Hematopoietic multipotent progenitor cell (in vitro differentiated cells): ENCODE results near the gene CCDC9B. TPM values are rescaled to one million over a fixed set of nuclear protein-coding genes. Genes with fewer than 3 reads are reported as not detected.

Experiments used
- DNase-seq, 3 donors: peaks; one replicate each; pipeline ENCODE4 v3.0.0-alpha.2; 2011 to 2015; ENCODE audit warnings: low read depth in 2 of 3, low spot score in 2 of 3
- total RNA-seq: library from RNA; depleted of rRNA; stranded (reverse); fragments of >200 nt; gene quantifications from one replicate; pipeline ENCODE4 v1.2.3, GENCODE V29; 2012

Gene CCDC9B
- total RNA-seq, 1 donor: 4.6 TPM

DNA sequence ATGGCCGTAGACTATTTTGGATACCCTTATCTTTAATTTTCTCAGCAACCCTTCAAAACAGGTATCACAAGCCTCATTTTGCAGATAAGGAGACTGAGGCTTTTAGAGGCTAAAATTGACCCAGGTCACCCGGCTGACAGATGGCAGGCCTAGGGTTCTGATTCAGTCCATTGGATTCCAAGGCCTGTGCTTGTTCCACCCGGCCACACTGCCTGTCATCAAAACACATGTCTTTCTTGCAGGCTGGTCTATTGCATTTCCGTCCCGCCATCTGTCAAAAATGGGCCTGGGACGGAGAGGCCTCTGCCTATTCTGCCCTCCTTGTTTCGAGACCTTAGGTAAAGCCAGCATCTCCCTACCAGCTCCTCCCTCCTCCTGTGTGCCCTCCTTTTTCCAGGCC is 9.1 kb downstream of the CCDC9B start:
- DNase-seq: no peak

DNA sequence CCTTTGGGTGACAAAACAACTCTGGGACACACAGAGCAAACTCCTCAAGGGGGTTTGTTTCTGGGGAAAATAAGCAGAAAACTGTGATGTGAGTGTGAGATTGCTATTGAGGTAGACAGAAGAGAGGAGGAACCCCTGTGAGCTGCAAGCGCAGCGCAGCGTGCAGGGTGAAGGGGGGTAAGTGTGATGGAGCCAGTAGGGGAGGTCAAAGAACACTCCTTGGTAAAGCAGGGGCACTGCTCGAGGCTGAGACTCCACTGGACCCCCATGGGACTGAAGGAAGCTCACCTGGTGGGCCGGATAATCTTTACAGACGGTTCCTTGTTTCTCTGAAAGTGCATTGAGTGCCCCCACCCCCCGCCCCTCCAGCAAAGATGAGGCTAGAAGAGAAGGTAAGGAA is 9.7 kb downstream of the CCDC9B start:
- DNase-seq: no peak

DNA sequence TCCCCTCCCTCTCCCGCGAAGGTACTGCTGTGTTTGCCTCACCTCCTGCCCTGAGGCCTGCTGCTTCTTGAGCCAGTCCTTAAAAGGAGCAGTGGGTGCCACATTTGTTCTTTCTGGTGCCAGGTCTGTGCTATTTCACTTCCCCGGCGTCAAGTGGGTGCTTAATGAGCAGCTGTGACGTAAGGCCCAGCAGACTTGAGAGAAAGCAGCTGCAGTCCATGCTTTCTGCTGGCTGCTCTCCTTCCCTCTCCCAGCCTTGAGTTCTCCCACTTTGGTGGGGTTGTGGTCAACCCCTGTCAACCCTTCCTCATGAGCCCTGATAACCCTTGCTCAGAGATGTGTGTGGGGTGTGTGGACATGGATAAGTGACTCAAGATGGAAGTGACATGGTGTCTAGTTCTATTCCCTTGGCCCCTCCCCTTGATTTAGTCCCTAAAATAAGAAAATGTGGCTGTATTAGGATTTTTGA is 10.3 kb downstream of the CCDC9B start:
- DNase-seq: peak in 1 of 3 donors; percentile 42

DNA sequence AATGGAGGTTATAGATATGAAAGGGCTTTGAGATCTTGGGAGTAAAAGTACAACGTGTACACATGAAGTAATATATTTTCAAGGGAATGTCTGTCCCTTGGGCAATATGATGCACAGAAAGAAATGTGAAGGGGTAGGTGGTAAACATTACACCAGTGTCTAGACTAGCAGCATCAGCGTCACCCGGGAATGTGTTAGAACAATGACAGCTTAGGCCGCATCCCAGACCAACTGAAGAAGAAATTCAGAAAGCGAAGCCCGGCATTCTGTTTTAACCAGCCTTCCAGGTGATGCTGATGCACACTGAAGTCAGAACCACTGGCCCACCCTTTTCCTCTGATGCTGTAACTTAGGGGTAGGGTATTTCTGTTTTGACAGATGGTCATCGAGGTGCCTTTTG is 10.9 kb downstream of the CCDC9B start:
- no peak for DNase-seq

DNA sequence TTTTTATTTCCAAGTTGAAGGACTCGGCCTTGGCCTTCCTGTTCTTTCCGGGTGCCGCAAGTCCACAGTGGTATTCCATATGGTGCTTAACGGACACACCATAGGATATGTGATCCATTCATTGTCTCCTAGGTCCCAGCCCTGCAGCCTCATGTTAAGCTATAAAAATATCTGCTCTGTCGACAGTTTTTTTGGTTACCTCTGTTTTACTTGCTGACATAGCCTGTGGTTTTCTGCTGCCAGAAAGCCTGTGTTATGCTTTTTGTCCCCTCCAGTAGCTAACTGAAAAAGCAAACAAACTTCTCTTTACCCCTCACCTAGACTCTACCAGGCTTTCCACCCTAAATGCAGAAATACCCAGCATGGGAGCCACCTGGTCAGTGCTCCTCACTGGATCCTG is 12.0 kb downstream of the CCDC9B start:
- DNase-seq: no peak

DNA sequence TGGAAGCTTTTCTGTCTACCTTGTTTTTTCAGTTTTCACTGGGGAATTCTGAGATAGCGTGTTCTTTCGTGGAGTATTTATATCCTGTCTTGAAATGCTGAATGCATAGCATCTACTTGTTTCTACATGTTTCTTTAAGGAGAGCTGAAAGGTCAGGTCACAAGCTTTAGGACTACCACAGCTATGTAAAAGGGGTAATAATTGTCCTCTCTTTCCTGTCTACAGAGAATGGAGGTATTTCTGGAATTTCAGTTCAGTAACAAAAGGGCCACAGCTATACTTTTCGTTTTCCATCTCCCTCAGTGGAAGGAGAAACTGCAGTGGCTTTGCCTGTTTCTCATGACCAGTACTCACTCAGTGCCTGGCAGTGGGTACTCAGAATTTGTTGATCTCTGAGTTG is 12.6 kb downstream of the CCDC9B start:
- DNase-seq: no peak

DNA sequence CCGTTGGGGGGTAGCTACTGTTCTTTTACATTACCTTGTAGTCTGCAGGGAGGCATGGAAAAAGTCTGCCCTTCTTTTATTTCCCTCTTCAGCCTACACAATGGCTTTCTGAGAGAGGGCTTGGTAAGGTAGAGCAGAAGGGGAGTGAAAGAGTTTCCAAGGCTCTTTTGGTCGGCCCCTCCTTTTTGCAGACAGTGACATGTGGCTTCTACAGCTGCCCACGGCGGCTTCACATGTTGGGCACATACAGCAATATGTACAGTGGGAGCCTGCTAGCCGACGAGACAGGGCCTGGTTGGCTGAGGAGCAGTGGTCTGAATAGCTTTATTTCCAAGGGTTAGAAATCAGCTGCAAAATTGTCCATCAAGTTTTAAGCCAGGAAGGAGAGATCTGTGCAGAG is 13.3 kb downstream of the CCDC9B start:
- DNase-seq: no peak

DNA sequence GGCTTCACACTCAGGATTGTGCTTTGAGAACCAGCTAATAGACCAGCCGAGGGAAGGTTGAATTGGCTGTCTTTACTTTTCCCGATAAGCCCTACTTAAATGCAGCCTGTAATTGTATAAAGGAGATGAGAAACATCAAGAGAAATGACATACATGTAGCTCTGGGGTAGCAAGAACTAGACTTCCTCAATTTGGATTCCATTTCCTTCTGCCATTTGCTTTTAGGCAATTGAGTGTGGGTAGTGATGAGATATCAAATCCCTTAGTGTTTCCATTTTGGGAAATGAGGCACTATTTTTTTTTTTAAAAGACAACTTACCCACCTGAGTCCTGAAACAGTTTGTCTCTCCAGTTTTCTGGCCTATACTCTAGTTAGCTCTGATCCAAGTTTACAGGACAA is 15.0 kb downstream of the CCDC9B start:
- DNase-seq: no peak

DNA sequence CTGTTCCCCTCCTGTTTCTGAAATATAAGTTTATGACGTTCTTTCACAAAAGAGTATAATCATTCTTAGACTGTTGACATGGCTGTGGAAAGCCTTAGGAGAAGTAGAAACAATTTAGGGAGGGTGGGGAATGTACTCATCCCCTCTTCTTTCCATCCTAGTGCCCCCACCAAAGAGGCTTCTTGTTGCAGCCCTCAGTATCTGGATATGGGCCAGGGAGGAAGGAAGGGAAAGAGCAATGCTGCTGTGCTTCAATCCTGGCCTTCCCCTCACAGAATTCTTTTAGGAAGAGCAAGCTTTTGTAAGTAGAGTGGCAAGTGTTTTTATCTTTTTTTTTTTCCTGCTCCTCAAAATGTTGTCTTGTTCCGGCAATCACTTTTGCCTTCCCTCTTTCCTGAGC is 15.6 kb downstream of the CCDC9B start:
- DNase-seq: no peak

DNA sequence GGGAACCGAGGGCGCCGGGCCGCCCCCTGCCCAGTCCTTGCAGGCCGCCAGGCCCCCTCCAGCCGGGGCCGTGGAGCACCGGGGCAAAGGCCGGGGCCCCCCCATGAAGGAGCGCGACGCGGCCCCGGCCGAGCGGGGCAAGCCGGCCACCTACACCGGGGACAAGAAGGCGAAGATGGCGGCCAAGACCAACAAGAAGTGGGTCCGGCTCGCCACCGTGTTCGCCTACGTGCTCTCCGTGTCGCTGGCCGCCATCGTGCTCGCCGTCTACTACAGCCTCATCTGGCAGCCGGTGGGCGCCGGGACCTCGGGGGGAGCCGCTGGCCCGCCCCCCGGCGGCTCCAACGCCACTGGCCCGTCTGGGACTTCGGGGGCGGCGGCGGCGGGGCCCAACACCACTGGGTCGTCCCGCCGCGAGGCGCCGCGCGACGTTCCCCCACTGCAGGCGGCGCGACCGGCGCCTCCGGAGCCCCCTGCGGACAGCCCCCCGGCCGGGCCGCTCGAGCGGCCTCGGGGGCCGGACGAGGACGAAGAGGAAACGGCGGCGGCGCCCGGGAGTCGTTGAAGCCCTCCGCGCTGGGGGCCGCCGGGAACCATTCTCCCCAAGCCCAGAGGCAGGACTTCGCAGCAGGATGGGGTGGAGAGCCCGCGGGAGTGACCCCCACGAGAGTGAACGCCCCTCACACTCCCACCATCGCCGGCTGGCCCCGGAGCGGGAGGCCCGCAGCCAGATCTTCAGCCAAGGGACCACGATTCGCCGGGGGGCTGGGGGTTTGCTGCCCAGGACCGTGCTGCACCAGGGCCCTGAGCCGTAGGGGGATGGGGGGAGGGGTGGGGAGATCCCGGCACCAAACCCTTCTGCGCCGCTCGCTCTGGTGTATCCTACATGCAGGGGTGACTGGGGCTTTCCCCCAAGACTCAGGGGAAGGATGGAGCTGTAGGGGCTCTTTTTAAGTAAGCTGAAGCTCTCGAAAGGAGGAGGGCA is 16.5 kb downstream of the CCDC9B start:
- no peak for DNase-seq

DNA sequence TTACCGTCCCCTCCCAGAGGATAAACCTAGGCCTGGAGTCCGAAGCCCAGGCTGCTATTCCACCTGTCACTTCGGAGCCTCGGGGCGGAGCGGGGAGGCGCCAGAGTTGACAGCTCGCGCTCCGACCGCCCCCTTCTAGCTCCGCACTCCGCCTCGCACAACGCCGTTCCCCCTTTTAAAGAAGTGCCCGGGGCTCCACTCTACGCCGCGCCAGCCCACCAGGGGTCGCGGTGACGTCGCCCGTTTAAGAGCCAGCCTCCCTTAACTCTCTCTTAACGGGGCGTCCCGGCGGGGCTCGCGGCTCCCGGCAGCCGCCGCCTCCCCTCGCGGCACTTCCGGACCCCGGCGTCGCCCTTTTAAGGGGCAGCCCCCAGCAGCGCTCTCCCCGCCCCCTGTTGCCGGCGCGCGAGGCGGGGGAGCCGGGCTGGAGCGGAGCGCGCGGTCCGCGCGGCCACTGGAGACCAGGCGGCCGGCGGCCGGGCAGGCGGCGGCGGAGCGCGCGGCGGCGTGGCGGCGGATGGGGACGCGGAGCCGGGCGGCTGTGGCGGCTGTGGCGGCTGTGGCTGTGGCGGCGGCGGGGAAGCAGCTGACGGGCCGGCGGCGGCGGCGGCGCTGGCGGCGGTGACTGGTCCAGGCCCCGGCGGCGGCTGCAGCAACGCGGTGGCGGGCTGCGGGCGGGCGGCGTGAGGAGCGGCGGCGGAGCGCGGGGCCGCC is 17.3 kb downstream of the CCDC9B start, which contains the start of gene INAFM2:
Gene INAFM2, plus strand, starts transcription at position 454 of the 714 bp plus-strand sequence. CDS start 364 bp downstream, outside the sequence.
- peak; percentile 81 to 98 (median 96) for DNase-seq

DNA sequence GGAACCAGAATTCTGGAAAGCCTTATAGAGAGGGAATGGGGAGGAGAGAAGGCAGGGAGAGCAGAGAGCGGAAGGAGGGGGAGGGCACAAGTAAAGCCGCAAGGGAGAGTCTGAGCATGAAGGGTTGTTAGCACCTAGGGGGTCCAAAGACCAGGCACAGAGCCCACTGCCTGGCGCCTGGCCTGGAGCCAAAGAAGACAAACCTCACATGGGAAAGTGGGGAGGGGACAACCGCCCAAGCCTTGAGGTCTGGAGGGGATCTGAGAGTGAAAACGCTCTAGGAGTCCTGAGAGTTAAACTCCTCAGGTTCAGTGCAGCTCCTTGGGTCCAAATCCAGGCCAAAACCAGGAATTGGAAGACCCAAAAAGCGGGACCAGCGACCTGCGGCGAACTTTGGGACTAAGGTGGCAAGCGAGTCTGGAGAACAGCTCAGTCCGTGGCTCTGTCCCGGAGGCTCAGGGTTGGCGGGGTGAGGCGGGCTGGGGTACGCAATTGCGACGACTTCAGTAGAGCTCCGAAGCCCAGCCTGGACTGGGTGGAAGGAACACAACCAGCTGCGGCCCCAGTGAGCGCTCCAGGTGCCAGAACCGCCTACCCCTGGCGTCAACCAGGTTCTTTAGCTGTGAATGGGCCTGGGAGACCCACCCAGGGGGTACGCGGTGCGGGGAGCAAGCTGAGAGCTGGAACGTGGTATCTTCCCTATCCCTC is 18.1 kb downstream of the CCDC9B start:
- no peak for DNase-seq

DNA sequence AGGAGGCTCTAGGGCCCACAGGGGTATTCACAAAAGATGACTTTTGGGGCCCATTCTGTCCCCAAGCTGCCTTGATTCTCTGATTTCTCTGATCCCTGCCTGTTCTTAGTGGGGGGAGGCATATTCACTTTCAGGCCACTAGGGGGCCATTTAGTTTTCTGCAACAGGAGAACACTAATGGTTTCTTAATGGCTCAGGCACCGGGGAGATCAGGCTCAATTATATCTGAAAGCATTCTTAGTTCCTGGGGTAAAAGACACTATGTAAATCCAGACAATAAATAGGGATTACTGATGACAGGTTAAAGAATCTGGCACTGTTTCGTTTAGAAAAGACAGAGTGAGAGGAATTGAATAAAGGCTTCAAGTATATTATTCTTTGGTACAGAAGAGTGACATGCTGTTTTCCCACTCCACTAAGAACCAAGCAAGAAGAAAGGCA is 19.8 kb downstream of the CCDC9B start:
- peak in 1 of 3 donors; percentile 82 for DNase-seq

DNA sequence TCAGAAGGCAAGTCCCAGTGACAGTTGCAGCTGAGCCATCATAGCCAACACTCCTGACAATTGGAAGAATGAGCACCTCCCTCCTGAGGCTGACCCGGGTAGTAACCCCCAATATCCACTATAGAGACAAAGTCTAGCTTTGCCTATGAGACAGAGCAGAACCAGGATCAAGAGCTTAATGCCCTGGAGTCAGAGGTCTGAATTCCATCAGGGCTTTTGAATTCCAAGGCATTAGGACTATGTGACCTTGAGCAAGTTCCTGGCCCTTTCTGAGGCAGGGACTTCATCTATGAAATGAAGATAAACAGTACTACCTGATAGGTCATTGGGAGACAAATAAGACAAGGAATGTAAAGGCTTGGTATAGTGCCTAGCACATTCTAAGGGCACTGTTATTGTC is 20.3 kb downstream of the CCDC9B start:
- no peak for DNase-seq

DNA sequence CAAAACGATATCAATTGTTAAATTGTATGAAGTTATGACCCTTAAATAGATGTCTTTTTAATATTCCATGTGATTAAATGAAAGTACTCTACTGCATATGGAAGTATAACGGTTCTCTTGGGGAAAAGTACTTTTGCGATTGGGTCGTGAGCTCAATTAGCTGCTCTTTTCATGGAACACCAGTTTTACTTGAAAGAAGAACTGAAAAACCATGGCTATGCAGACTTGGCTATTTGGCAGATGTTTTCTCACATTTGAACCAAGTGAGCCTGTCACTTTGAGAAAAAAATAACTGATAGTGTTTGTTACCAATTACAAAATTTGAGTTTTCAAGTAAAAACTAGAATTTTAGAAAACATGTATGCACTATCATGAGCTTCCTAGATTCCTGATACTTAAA is 23.2 kb downstream of the CCDC9B start:
- no peak for DNase-seq

DNA sequence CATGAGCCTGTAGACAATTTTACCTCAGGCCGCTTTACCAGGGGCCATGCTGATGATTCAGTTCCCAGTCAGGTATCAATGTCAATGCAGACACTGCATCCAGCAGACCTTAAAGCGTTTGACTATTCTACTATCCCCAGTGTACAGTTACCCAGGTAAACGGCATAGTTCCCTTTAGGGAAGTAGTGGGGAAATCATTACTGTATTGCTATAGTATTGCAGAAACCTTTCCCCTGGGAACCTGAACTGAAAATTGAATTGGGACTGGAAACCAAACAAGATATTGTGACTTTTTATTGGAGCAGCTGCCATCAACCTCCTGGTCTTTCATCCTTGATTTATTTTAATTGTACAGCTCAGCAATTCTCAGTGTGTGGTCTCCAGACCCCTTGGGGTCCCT is 23.8 kb downstream of the CCDC9B start:
- no peak for DNase-seq

DNA sequence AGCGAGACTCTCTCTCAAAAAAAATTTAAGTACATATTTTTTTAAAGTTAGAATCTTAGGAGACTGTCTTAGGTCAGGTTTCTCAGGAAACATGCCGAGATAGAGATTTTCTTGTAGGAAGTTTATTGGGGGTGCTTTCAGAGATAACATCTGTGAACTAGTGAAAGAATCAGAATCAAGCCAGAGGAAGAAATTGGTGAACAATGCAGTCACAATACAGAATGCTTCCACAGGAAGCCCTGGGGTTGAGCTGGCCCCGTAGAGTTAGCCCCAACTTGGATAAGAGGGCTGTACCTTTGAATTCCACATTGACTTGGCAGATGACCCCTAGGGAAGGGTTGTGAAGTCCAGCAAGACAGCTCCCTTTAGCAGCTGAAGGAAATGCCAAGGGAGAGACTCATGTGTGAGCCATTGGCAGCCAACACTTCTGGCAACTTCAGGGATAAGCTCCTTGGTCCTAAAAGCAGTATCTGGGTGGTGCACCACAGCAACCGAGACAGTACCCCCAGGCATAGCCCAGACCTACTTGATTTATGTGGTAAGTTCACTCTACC is 25.9 kb downstream of the CCDC9B start:
- no peak for DNase-seq

DNA sequence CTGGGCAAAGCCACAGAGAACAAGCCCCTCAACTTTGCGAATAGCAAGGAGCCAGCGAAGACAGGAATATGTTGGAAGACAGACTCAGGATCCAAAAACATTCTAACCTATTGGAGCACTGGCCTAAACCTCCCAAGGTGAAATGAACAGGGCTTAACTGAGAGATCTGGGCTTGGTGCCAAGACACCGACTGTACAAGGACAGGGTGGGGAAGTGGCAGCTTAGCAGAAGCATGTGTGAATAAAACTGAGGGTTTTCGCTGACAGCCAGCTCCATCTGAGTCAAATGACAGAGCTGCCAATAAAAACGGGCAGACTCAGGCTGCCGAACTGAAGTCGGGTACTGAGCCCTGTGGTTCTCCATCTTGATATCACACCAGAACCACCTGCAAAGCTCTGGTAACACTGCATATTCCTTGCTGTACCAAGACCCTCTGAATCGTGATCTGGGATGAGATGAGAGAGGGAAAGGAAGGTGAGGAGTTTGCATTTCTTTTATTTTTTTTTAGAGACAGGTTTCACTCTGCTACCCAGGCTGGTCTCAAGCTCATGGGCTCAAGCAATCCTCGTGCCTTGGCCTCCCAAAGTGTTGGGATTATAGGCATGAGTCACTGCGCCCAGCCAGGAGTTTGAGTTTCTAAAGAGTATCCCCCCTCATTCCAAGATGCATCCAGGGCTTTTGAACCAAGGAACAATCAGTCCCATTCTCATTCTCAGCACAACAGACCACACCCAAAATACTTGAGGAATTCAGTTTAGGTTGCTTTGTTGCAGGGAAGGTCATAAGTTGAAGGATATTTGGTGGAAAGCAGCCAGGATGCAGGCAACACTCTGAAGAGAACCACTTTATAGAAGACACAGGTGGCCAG is 27.0 kb downstream of the CCDC9B start:
- peak in 2 of 3 donors; percentile 83 to 92 for DNase-seq

DNA sequence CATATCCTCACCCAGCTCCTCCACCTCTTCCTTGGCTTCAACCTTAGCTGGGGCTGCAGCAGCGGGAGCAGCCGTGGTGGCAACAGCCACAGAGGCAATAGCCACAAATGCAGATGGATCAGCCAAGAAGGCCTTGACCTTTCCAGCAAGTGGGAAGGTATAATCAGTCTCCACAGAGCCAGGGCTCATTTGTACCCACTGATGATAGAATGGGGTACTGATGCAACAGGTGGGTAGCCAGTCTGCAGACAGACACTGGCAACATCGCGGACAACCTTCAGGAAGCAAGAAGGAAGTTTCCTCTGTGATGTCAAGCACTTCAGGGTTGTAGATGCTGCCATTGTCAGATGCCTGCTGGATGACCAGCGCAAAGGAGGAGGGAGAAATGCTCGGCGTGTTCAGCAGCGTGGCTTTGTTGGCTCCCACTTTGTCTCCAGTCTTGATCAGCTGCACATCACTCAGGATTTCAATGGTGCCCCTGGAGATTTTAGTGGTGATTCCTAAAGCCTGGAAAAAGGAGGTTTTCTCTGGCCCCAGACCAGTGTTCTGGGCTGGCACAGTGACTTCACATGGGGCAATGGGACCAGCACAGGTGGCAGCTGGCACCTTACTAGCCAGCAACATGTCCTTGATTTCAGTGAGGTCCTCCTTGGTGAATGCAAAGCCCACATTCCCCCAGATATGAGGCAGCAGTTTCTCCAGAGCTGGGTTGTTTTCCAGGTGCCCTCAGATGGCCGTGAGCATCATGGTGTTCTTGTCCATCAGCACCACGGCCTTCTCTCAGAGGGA is 28.2 kb downstream of the CCDC9B start:
- DNase-seq: no peak
